Fibroblast of lung (primary cell): ENCODE data around the gene PDE4D.

Experiments used
- CTCF ChIP-seq, 2 donors: IDR thresholded peaks in 1 of 2; conservative IDR thresholded peaks in 1 of 2; 1 replicate in 1 of 2; 2 replicates in 1 of 2; pipeline ENCODE4 v1.5.1; 2011 to 2012; ENCODE audit warnings: low read length in 2 of 2, control low read depth in 1 of 2, inconsistent platforms in 1 of 2, low read depth in 1 of 2, mild to moderate bottlenecking in 1 of 2
- EZH2 ChIP-seq: IDR thresholded peaks from 2 replicates; pipeline ENCODE4 v1.5.1; 2012; ENCODE audit warnings: low read length, control low read depth, mild to moderate bottlenecking; ENCODE audit errors: missing control alignments

GRCh38 chr5:59423021-59423420, 470.5 kb downstream of the PDE4D start:
- TF ChIP-seq CTCF (conservative IDR thresholded peaks at IDR 0.05 in 1 of 2, IDR thresholded peaks at IDR 0.05 in 1 of 2; ENCODE audit: low read depth in 1 of 2, low read length in 2 of 2) (no peak), EZH2 (no peak)
